Measurements from ENCODE around the gene SOD1.
"Not testable (repeated sequence)": the region's sequence is repeated elsewhere in the genome, so short reads cannot be mapped to it uniquely, and the experiment has no call there.

SOD1 gene

GRCh38 chr21:31654821-31655580 lies 4.5 kb upstream of the SOD1 start:
- not testable (repeated sequence) for DNase-seq (ENCODE audit: low spot score)

GRCh38 chr21:31656199-31657095 lies 3.0 kb upstream of the SOD1 start:
- DNase-seq (ENCODE audit: low spot score) = no peak

GRCh38 chr21:31658053-31658452 lies 1.4 kb upstream of the SOD1 start:
- DNase-seq (ENCODE audit: low spot score) = no peak

GRCh38 chr21:31659286-31659535 lies 282 bp upstream of the SOD1 start:
- no peak for DNase-seq (ENCODE audit: low spot score)

GRCh38 chr21:31660259-31660565 lies 719 bp downstream of the SOD1 start:
- DNase-seq (ENCODE audit: low spot score) = no peak

- DNase-seq (ENCODE audit: low spot score) = no peak
Observed at GRCh38 chr21:31660591-31660990, 1.1 kb downstream of the SOD1 start.

GRCh38 chr21:31663584-31664249 lies 4.2 kb downstream of the SOD1 start:
- no peak for DNase-seq (ENCODE audit: low spot score)

GRCh38 chr21:31665397-31665796 lies 5.9 kb downstream of the SOD1 start:
- DNase-seq (ENCODE audit: low spot score) = no peak

- DNase-seq (ENCODE audit: low spot score) = not testable (repeated sequence)
Observed at GRCh38 chr21:31665869-31666268, 6.4 kb downstream of the SOD1 start.

- DNase-seq (ENCODE audit: low spot score) = no peak
Observed at GRCh38 chr21:31666445-31667010, 7.0 kb downstream of the SOD1 start.

- no peak for DNase-seq (ENCODE audit: low spot score)
Observed at GRCh38 chr21:31667132-31667531, 7.6 kb downstream of the SOD1 start.

- DNase-seq (ENCODE audit: low spot score) = no peak
Observed at GRCh38 chr21:31667639-31668038, 8.1 kb downstream of the SOD1 start.

GRCh38 chr21:31668651-31669491 lies 9.4 kb downstream of the SOD1 start:
- DNase-seq (ENCODE audit: low spot score) = no peak

GRCh38 chr21:31670070-31670469 lies 10.6 kb downstream of the SOD1 start:
- DNase-seq (ENCODE audit: low spot score) = no peak

- no peak for DNase-seq (ENCODE audit: low spot score)
Observed at GRCh38 chr21:31671146-31671716, 11.7 kb downstream of the SOD1 start.

- no peak for DNase-seq (ENCODE audit: low spot score)
Observed at GRCh38 chr21:31671931-31672330, 12.4 kb downstream of the SOD1 start.

GRCh38 chr21:31673321-31673912 lies 13.9 kb downstream of the SOD1 start:
- DNase-seq (ENCODE audit: low spot score) = no peak

- no peak for DNase-seq (ENCODE audit: low spot score)
Observed at GRCh38 chr21:31675318-31675717, 15.8 kb downstream of the SOD1 start.

- no peak for DNase-seq (ENCODE audit: low spot score)
Observed at GRCh38 chr21:31675960-31676359, 16.5 kb downstream of the SOD1 start.

- DNase-seq (ENCODE audit: low spot score) = no peak
Observed at GRCh38 chr21:31677047-31677446, 17.6 kb downstream of the SOD1 start.

- no peak for DNase-seq (ENCODE audit: low spot score)
Observed at GRCh38 chr21:31678478-31678877, 19.0 kb downstream of the SOD1 start.
